HG02981 (cell line): ENCODE results near the gene TBX2.

ENCODE experiments used
- ATAC-seq: cut with Tn5 transposase; IDR thresholded peaks from one replicate; pipeline ENCODE4 v1.9.1; 2021; ENCODE audit warnings: mild to moderate bottlenecking, moderate library complexity; ENCODE audit not compliant: unreplicated experiment

The TBX2 gene

DNA sequence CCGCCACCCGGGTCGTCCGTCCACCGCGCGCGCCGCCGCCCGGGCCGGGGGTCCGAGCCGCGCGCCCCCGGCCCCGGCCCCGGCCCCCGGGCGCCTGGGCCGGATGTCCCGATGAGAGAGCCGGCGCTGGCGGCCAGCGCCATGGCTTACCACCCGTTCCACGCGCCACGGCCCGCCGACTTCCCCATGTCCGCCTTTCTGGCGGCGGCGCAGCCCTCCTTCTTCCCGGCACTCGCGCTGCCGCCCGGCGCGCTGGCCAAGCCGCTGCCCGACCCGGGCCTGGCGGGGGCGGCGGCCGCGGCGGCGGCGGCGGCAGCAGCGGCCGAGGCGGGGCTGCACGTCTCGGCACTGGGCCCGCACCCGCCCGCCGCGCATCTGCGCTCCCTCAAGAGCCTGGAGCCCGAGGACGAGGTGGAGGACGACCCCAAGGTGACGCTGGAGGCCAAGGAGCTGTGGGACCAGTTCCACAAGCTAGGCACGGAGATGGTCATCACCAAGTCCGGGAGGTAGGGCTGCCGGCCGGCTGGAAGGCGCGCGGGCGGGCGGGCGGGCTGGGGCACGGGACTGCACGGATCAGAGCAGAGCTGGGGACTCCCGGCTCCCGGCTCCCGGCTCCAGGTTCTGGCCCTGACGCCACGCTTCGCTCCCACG, 548 bp downstream of the TBX2 start:
- no peak for ATAC-seq

- no peak for ATAC-seq
Measured at GRCh38 chr17:61400717-61401388, 1.2 kb downstream of the TBX2 start.

DNA sequence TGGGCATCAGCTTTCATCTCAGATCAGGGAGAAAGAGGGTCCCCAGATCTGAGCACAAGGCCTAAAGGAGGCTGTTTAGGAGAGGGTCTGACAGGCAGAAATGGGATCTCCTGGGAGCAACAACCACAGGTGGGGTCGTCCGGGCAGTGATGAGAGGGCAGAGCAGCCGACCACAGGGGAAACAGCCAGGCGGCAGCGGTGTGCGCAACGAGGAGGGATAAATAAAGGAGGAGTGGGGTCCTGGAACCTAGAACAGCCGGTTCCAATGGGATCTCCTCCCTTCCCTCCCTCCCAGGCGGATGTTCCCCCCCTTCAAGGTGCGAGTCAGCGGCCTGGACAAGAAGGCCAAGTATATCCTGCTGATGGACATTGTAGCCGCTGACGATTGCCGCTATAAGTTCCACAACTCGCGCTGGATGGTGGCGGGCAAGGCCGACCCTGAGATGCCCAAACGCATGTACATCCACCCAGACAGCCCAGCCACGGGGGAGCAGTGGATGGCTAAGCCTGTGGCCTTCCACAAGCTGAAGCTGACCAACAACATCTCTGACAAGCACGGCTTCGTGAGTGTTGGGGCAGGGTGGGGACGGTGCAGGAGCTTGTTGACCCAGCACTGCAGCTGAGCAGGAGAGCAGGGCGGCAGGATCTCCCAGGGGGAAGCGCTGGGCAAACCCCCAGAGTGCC, 1.9 kb downstream of the TBX2 start:
- ATAC-seq, result no peak

DNA sequence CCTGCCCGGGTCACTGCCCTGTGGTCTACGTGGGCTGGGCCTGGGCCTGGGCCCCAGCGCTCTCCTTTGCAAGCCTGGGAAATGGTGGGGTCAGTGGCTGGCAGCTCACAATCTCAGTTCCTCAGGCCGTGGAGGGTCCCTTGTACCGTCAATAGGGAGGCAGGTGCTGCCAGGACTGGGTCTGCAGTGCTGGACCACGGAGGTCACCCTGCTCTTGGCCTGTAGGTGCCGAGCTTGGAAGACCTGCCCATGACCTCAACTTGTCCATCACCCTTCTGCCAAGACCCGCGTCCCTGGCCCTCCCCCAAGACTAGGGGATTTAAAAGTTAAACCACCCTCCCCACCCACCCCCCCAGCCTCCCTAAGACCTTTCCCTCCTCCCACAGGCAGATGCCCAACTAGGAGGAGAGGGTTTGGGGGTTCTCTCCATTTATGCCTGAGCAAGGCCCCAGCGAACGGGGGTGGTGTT, 2.5 kb downstream of the TBX2 start:
- ATAC-seq, result no peak

- no peak for ATAC-seq
Measured at GRCh38 chr17:61402978-61403800, 3.5 kb downstream of the TBX2 start.

DNA sequence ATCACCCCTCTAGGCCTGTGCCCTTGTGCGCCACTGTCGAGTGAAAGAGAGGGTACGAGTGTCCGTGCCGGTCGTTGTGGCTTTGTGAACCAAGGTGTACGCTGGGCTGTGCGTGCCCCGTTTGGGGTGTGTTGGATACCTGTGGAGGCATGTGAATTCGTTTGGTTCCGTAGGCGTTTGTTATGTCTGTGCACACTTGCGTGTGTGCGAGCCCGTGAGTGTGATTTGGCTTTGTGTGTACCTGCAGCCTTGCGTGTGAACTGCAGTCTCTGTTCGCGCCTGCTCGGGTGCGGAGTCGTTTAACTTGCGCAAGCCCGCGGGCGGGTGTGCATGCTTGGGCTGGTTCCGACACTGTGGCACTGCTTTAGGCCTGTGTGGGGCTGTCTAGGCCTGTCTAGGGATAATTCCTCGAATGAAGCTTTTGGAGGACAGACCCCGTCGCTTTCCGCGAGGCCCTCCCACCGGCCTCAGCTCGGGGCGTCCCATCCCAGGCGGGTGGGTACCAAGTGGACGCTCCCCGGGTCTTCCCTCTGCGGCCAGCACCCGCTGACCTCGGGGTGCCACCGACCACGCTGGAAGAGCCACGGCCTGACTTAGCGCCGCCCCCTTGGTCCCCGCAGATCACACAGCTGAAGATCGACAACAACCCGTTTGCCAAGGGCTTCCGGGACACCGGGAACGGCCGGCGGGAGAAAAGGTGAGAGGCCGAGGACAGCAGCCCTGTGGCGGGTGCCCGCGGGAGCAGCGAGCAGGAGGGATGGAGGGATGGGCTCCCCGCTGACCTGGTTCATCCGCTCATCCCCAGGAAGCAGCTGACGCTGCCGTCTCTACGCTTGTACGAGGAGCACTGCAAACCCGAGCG, 4.4 kb downstream of the TBX2 start:
- ATAC-seq, result no peak

DNA sequence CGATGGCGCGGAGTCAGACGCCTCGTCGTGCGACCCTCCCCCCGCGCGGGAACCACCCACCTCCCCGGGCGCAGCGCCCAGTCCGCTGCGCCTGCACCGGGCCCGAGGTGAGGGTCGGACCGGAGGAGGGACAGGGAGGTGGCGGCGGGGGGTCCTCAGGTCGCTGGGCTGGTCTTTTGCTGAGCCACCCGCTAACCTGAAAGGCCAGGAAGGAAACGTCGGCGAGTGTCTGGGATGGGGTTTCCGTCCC, 4.9 kb downstream of the TBX2 start:
- ATAC-seq, result no peak

GRCh38 chr17:61404913-61405685, 5.5 kb downstream of the TBX2 start:
- no peak for ATAC-seq

DNA sequence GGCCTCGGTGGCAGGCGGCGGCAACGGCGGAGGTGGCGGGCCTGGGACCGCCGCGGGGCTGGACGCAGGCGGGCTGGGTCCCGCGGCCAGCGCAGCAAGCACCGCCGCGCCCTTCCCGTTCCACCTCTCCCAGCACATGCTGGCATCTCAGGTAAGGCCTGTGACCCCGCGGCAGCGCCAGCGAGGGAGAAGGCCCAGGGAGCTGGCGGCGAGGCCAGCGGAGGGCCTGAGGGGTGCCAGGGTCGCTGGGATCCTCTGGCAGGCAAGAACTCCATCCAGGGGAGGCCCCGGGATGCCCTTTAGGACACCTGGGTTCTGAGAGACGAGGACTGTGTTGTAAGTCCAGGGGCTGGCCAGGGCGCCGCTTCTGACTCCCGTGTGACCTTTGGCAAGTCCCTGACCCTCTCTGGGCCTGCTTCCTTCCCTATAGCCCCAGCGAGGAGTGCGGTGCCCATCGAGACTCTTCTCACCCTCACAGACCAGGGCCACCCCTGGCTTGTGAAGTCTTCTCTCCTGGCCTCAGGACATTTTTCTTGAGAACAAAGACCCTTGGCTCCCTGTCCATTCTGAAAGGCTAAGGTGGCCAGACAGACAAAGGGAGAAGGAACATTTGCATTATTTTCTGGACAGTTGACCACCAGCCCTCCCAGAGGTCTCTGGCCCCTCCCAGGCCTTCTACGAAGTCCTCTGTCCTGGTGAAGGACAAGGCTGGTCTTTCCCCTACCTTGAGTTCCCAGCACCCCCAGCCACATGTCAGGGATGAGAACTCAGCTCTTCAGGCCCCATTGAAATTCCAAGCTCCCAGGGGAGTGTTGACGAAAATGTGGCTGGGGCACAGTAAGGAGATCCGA, 6.3 kb downstream of the TBX2 start:
- no peak for ATAC-seq

- no peak for ATAC-seq
Measured at GRCh38 chr17:61406537-61406845, 6.8 kb downstream of the TBX2 start.

- ATAC-seq, result no peak
Measured at GRCh38 chr17:61406971-61407911, 7.6 kb downstream of the TBX2 start.

GRCh38 chr17:61408151-61409041, 8.8 kb downstream of the TBX2 start:
- no peak for ATAC-seq

GRCh38 chr17:61409301-61410112, 9.9 kb downstream of the TBX2 start:
- no peak for ATAC-seq

DNA sequence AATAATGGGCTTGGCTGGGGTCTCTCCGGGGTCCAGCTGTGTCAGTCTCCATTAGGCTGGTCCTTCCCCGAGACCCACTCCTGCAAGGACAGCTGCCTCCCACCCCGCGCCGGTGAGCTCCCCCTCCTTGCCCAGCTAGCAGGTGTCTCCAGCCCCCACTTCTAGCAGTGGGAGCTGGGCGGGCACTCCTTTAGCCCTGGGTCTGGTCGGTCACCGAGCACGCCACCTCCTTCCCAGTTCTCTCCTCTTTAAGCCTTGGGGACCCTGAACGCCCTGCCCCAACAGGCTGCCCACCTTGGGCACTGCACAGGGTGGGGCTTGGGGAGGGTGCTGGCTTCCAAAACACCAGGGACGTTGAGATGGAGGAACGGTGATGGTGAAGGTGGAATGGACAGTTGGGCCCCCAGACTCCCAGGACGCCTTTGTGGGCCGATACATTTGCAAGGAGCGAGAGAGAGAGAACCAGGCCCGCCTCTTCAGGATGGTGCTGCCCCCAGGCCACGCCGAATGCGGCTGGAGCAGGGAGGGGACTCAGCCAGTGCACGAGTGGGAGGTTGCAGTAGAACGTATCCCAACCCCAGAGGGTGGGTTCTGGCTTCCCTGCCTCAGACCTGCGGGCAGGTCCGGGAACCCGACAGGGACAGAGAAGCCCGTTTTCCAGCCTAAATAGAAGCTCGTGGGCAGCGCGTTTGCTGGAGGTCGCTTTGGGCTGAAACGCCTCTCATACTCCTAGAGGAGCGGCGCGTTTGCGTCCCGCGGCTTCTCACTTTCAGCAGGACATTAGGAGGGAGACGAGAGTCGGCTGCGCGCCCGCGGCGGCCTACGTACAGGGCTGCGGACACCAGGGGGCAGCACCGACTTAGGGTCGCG, 10.7 kb downstream of the TBX2 start:
- ATAC-seq, result no peak

DNA sequence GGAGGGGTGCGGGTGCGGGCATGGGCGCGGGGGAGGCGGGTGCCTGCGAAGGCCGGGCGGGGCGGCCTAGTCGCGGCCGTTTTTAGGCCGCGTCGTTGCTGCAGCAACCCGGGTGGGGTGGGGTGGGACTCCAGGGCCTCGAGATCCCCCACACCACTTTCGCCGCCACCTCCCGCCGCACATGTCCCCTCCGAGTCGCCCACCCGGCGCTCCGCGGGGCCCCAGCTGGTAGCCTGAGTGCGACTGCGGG, 11.3 kb downstream of the TBX2 start:
- no peak for ATAC-seq
